Measurements from ENCODE around the gene STX12.
"Not testable (repeated sequence)": the region's sequence is repeated elsewhere in the genome, so short reads cannot be mapped to it uniquely, and the experiment has no call there.

Gene STX12

GRCh38 chr1:27807385-27807784, 34.4 kb downstream of the STX12 start:
- in situ Hi-C loops (cut with MboI; ENCODE audit: low sequenced_read_pairs, unreplicated experiment), result no loop called here
- DNase-seq (ENCODE audit: low spot score), result no peak
- no peak for TF ChIP-seq CTCF (IDR thresholded peaks at IDR 0.05; ENCODE audit: borderline replicate concordance, control extremely low read depth, extremely low read depth, insufficient read depth, missing control alignments)

- DNase-seq (ENCODE audit: low spot score); in situ Hi-C loops (cut with MboI; ENCODE audit: low sequenced_read_pairs, unreplicated experiment): not testable (repeated sequence)
Observed at GRCh38 chr1:27808131-27808530, 35.1 kb downstream of the STX12 start.

- in situ Hi-C loops (cut with MboI; ENCODE audit: low sequenced_read_pairs, unreplicated experiment), result no loop called here
- DNase-seq (ENCODE audit: low spot score), result no peak
- no peak for TF ChIP-seq CTCF (IDR thresholded peaks at IDR 0.05; ENCODE audit: borderline replicate concordance, control extremely low read depth, extremely low read depth, insufficient read depth, missing control alignments)
Observed at GRCh38 chr1:27809883-27810282, 36.9 kb downstream of the STX12 start.

GRCh38 chr1:27811741-27812500, 38.9 kb downstream of the STX12 start:
- no peak for TF ChIP-seq CTCF (IDR thresholded peaks at IDR 0.05; ENCODE audit: borderline replicate concordance, control extremely low read depth, extremely low read depth, insufficient read depth, missing control alignments)
- DNase-seq (ENCODE audit: low spot score), result no peak
- in situ Hi-C loops (cut with MboI; ENCODE audit: low sequenced_read_pairs, unreplicated experiment), result no loop called here

- DNase-seq (ENCODE audit: low spot score), result no peak
- no peak for TF ChIP-seq CTCF (IDR thresholded peaks at IDR 0.05; ENCODE audit: borderline replicate concordance, control extremely low read depth, extremely low read depth, insufficient read depth, missing control alignments)
- in situ Hi-C loops (cut with MboI; ENCODE audit: low sequenced_read_pairs, unreplicated experiment), result no loop called here
Observed at GRCh38 chr1:27816921-27817630, 44.1 kb downstream of the STX12 start.

- DNase-seq (ENCODE audit: low spot score), result no peak
- in situ Hi-C loops (cut with MboI; ENCODE audit: low sequenced_read_pairs, unreplicated experiment), result no loop called here
- no peak for TF ChIP-seq CTCF (IDR thresholded peaks at IDR 0.05; ENCODE audit: borderline replicate concordance, control extremely low read depth, extremely low read depth, insufficient read depth, missing control alignments)
Observed at GRCh38 chr1:27821761-27822315, 48.8 kb downstream of the STX12 start.

- in situ Hi-C loops (cut with MboI; ENCODE audit: low sequenced_read_pairs, unreplicated experiment), result no loop called here
- no peak for DNase-seq (ENCODE audit: low spot score)
Observed at GRCh38 chr1:27823784-27824183, 50.8 kb downstream of the STX12 start.

More at GRCh38 chr1:27823784-27824183, 50.8 kb downstream of the STX12 start:
- TF ChIP-seq CTCF (IDR thresholded peaks at IDR 0.05; ENCODE audit: borderline replicate concordance, control extremely low read depth, extremely low read depth, insufficient read depth, missing control alignments), result no peak
